Measurements from ENCODE around the gene ATOH8. TPM values are rescaled to one million over a fixed set of nuclear protein-coding genes. Genes with fewer than 3 reads are reported as not detected.
A peak's percentile ranks its signal among the peaks of the same experiment; 100 is the strongest.

The ATOH8 gene
- total and polyA plus RNA-seq, 5 donors = 35.7 to 57.8 (median 52.6) TPM

DNA sequence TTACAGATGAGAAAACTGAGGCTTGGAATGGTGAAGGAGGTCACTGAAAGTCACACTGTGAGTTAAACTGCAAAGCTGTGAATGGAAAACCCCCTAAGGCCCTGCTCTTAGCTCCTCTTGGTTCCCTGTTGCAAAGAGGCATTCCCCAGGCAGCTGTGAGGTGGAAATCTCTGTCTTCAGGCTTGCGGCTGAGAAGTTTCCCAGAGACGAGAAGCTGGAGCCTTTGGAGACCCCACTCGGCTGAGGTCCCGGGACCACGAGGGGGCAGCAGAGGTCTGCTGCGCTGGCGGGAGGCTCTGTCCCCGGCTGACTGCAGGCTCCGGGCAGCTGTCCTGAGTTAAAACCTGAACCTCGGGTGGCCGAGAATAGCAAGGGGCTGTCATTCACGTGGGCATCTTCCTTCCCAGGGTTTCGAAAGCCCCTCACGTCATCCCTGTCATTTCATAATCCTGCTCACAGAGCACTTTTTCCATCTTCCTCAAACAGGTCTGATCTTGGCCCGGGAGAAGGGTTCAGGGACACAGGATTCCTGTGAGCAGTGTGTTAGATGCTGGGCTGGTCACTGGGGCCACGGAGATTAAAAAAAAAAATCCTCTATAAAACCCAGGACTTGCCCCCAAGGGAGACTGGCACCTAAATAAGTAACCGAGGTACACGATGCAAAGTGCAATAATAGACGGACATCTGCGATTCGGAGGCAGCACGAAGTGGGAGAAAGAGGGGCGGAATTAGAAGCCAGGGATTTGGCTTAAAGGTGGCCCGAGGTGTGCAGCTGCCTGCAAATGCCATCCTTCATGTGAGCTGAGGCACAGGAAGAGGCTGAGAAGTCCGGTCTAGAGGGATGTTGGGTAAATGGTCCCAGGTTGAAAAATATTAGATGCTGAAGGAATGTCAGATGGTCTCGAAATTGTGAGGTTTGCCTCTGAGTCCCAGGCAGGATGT, 24.6 kb upstream of the ATOH8 start:
- DNase-seq (peak; percentile 91 to 96 (median 96)), ATAC-seq (peak; percentile 94 to 96)
- Histone ChIP-seq H3K27me3 (ENCODE audit: control insufficient read depth, insufficient read depth) (no peaks in the 10 kb centered on the region), H3K4me1 (ENCODE audit: control insufficient read depth, insufficient read depth, low read length) (no peaks in the 10 kb centered on the region), H3K4me3 (ENCODE audit: low read length) (no peak overlapping the region), H3K27ac (ENCODE audit: low read length) (no peak overlapping the region), H3K9me3 (ENCODE audit: control insufficient read depth, low read length) (no peaks in the 10 kb centered on the region)
- WGBS = 37% methylated on average over 26 of the region's 26 CpGs
- intact Hi-C loops (cut with DNase I) = loop anchor here (2.0 to 10.0 kb wide), 3 partner anchors 83 to 346 kb away; no protein-coding TSS in a partner anchor

DNA sequence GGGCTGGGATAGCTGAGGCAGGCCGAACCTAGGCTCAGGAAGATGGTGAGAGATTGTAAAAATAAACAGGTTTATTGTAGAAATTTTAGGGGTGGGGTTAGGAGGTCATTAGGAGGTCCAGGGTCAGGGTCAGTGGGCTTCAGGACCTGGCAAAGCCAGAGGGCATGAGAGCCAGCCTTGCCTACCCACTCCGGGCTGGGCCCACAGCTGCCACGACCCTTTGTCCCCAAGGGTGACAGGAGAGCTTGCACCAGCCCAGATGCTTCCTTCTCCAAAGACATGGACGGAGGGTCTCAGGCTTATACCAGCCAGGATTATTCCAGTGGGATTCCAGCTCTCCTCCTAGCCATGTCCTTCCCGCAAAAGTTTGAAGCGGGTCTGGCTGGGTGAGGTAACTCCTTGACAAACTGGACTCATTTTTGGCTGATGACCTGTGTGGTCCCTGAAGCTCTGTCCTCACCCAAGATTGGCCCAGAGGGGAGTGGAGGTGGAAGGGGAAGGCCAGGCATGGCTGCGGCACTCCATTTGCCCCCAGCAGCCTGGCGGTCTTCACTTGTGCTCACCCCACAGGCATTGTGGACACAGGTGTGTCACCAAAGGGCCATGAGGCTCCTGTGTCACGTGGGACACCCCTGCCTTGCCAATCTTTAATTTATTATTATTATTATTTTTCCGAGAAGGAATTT, 23.8 kb upstream of the ATOH8 start:
- Histone ChIP-seq H3K4me3 (ENCODE audit: low read length) (no peak overlapping the region), H3K27ac (ENCODE audit: low read length) (no peak overlapping the region), H3K27me3 (ENCODE audit: control insufficient read depth, insufficient read depth) (no peaks in the 10 kb centered on the region), H3K9me3 (ENCODE audit: control insufficient read depth, low read length) (no peaks in the 10 kb centered on the region), H3K4me1 (ENCODE audit: control insufficient read depth, insufficient read depth, low read length) (no peaks in the 10 kb centered on the region)
- 94% methylated on average over 10 of the region's 10 CpGs for WGBS
- DNase-seq (no peak), ATAC-seq (no peak)
- intact Hi-C loops (cut with DNase I) = loop anchor here (2.0 to 10.0 kb wide), 4 partner anchors 67 to 345 kb away; no protein-coding TSS in a partner anchor

DNA sequence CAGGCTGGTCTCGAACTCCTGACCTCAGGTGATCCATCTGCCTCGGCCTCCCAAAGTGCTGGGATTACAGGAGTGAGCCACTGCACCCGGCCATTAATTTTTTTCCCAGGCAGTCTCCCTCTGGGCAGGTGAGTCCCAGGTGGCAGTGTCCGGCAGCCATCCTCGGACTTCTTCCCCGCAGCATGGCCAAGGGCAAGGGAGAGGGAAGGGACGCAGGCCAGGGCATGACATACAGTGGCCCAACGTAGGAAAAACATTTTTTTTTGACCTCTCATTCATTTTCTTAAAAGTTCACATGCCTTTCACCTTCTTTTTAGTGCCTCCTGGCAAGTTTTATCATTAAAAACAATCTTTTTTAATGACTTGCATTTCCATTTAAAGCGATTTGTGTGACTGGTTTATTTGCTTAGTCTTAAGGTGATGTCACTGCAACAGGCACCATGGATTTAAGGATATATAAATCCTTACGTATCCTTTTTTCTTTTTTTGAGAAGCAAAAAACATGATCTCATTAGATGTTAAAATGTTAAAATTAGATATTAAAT, 23.0 kb upstream of the ATOH8 start:
- intact Hi-C loops (cut with DNase I) = loop anchor here in 1 of 4 donors (5.0 kb wide), 2 partner anchors 67 to 82 kb away; no protein-coding TSS in a partner anchor
- ATAC-seq (no peak), DNase-seq (no peak)
- no peaks in the 10 kb centered on the region for H3K9me3 ChIP-seq (ENCODE audit: control insufficient read depth, low read length)
- no peaks in the 10 kb centered on the region for H3K4me1 ChIP-seq (ENCODE audit: control insufficient read depth, insufficient read depth, low read length)
- no peaks in the 10 kb centered on the region for H3K27me3 ChIP-seq (ENCODE audit: control insufficient read depth, insufficient read depth)
- H3K27ac ChIP-seq (ENCODE audit: low read length) = no peak overlapping the region
- WGBS = 92% methylated on average over 10 of the region's 10 CpGs
- H3K4me3 ChIP-seq (ENCODE audit: low read length) = no peak overlapping the region

DNA sequence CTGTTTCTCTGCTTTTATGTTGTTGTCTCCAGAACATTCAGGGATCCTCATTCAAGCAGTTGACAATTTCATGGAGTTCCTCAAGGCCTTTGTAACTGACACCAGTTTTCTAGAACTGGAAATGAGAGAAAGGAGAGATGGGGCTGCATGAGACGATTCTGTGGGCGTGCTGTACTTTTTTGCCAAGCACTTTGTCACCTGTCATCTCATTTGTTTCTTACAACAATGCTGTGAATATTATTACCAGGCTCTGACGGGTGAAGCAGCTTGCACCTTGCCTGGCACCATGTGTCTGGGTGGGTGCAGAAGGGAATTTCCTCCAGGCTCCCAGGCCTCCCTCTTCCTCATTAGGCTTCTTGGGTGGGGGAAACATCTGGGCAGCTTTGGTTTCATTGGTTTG, 22.2 kb upstream of the ATOH8 start:
- H3K4me1 ChIP-seq (ENCODE audit: control insufficient read depth, insufficient read depth, low read length) = no peaks in the 10 kb centered on the region
- 76% methylated on average over 3 of the region's 3 CpGs for WGBS
- no peaks in the 10 kb centered on the region for H3K27me3 ChIP-seq (ENCODE audit: control insufficient read depth, insufficient read depth)
- H3K27ac ChIP-seq (ENCODE audit: low read length) = no peak overlapping the region
- H3K9me3 ChIP-seq (ENCODE audit: control insufficient read depth, low read length) = no peaks in the 10 kb centered on the region
- ATAC-seq = no peak
- intact Hi-C loops (cut with DNase I) = loop anchor here in 1 of 4 donors (5.0 kb wide), 2 partner anchors 66 to 81 kb away; no protein-coding TSS in a partner anchor
- no peak for DNase-seq
- H3K4me3 ChIP-seq (ENCODE audit: low read length) = no peak overlapping the region

DNA sequence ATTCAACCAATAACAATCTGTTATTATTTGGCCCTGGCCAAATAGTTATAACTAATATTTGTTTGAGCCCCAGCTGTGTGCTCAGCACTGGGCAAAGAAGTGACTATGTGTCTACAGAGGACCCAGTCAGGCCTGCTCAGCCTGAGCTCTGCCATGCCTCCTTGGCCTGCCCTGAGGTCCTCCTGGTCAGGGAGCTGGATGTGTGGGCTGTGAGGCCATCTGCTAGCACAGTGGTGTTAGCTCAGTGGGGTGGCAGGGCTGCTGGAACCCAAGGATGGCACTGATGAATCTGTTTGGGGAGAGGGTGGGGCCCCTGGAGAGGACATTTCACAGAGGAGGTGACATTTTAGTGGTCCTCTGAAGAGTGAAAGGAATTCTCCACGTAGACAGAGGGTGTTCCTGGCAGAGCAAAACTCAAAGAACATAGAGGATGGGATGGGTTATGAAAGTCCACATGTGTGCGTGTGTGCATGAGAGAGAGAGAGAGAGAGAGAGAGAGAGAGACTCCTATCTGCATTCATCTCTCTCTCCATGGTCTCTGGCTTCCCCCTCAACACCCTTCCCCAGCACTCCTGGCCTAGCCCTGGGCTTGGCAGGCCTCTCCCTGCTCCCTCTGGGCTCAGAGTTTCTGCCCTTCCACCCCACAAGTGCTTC, 21.2 kb upstream of the ATOH8 start:
- intact Hi-C loops (cut with DNase I) = loop anchor here in 1 of 4 donors (5.0 kb wide), 2 partner anchors 65 to 80 kb away; no protein-coding TSS in a partner anchor
- no peak overlapping the region for H3K27ac ChIP-seq (ENCODE audit: low read length)

DNA sequence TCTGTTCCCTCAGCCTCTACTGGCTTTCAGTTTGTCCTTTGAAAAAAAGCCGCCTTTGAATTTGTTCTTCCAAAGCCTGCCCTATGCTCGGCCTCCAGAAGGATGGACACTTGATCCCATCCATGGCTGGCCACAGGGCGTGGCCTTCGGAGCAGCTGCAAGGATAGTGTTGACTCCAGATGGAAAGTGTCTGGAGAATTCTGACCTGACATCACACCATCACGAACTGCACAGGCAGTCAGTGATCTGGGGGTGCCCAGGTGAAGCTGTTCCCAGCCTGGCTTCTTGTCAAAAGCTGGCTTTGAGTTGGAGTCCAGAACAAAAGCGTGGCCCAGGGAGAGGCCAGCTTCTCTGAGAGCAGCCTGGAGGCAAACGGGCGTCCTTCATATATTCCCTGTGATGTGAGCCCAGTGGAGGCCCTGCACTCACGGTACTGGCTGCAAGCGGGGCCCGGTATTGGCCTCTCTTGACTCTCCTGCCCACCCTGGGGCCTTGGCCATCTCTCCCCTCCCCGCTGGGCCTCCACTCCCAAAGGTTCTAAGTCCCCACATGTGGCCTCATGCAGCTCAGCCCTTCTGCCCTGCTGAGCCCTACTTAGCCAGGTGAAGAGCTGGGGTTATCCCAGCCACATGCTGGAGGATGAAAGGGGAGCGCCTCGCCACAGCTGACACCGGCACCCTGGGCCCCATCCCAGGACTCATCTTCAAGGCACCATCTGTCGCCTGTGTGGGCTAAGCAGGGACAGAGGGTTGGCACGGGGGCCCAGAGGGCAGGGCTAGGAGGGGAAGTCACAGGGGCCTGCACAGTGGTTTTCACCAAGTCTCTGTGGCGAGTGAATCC, 20.4 kb upstream of the ATOH8 start:
- Histone ChIP-seq H3K27ac (ENCODE audit: low read length) (no peak overlapping the region), H3K9me3 (ENCODE audit: control insufficient read depth, low read length) (no peaks in the 10 kb centered on the region), H3K4me3 (ENCODE audit: low read length) (no peak overlapping the region), H3K27me3 (ENCODE audit: control insufficient read depth, insufficient read depth) (no peaks in the 10 kb centered on the region), H3K4me1 (ENCODE audit: control insufficient read depth, insufficient read depth, low read length) (peaks cover 2% of the 10 kb centered on the region)
- no peak for ATAC-seq
- intact Hi-C loops (cut with DNase I) = loop anchor here in 1 of 4 donors (5.0 kb wide), 2 partner anchors 64 to 79 kb away; no protein-coding TSS in a partner anchor
- WGBS = 87% methylated on average over 18 of the region's 18 CpGs
- no peak for DNase-seq

More for the DNA sequence above, 21.2 kb upstream of the ATOH8 start:
- Histone ChIP-seq H3K4me3 (ENCODE audit: low read length) (no peak overlapping the region), H3K27me3 (ENCODE audit: control insufficient read depth, insufficient read depth) (no peaks in the 10 kb centered on the region), H3K4me1 (ENCODE audit: control insufficient read depth, insufficient read depth, low read length) (no peaks in the 10 kb centered on the region), H3K9me3 (ENCODE audit: control insufficient read depth, low read length) (no peaks in the 10 kb centered on the region)
- DNase-seq (no peak), ATAC-seq (no peak)
- WGBS = 75% methylated on average over 2 of the region's 2 CpGs

DNA sequence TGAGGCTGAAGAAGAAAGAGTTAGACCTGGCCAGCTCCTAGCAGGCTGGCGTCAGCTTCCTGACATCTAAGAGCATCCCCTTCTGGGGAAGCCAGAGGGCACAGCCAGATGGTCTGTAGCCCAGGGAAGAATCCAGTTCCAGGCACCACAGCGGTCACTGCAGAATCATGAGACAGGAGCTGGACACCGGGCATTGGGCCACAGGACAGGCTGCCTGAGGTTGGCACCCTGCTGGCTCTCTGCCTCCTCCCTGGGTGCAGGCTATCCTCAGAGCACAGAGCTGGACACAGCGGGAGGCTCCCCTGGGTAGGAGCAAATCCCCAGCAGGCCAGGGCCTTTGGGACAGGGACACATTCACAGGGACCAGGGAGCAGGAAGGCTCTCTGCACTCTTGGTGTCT, 19.8 kb upstream of the ATOH8 start:
- ATAC-seq = peak in 1 of 2 donors; percentile 2
- peaks cover 2% of the 10 kb centered on the region for H3K4me1 ChIP-seq (ENCODE audit: control insufficient read depth, insufficient read depth, low read length)

DNA sequence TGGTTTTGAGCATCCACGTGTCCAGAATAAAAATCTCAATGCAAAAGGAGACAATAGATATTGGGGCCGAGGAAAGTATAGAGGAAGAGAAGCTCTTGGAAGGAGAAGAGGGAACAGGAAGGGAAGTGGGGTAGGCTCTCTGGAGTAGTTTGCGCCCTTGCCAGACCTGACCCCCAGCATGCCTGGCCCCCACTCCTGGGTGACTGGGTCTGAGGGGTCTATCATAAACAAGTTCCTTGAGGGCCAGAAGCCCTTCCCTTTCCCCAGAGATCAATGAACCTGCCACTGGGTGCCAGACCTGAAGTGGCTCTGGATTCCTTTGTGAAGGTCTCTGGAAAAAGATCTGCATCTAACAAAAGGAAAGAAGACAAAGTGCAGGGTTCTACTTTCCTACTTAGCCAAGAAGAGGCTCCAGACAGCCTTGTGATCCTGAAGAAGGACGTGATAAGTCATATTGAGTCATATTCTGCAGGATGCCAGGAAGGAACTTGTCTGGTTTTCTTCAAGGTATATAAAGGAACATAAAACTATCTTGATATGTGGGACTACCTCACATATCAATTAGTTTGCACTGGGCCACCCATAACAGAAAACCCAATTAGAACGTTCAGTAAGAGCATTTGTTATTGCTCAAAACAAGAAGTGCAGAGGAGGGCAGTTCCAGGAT, 18.7 kb upstream of the ATOH8 start:
- H3K4me3 ChIP-seq (ENCODE audit: low read length) = no peak overlapping the region
- DNase-seq (no peak), ATAC-seq (no peak)
- WGBS = 80% methylated on average over 5 of the region's 5 CpGs
- H3K27me3 ChIP-seq (ENCODE audit: control insufficient read depth, insufficient read depth) = no peaks in the 10 kb centered on the region
- intact Hi-C loops (cut with DNase I) = loop anchor here in 1 of 4 donors (5.0 kb wide), 2 partner anchors 62 to 77 kb away; no protein-coding TSS in a partner anchor
- peaks cover 2% of the 10 kb centered on the region for H3K4me1 ChIP-seq (ENCODE audit: control insufficient read depth, insufficient read depth, low read length)
- no peak overlapping the region for H3K27ac ChIP-seq (ENCODE audit: low read length)
- H3K9me3 ChIP-seq (ENCODE audit: control insufficient read depth, low read length) = no peaks in the 10 kb centered on the region

More for the DNA sequence above, 19.8 kb upstream of the ATOH8 start:
- intact Hi-C loops (cut with DNase I) = loop anchor here in 1 of 4 donors (5.0 kb wide), 2 partner anchors 63 to 78 kb away; no protein-coding TSS in a partner anchor
- Histone ChIP-seq H3K9me3 (ENCODE audit: control insufficient read depth, low read length) (no peaks in the 10 kb centered on the region), H3K4me3 (ENCODE audit: low read length) (no peak overlapping the region), H3K27ac (ENCODE audit: low read length) (no peak overlapping the region), H3K27me3 (ENCODE audit: control insufficient read depth, insufficient read depth) (no peaks in the 10 kb centered on the region)
- WGBS = 85% methylated on average over 4 of the region's 4 CpGs
- peak in 1 of 3 donors; percentile 64 for DNase-seq

DNA sequence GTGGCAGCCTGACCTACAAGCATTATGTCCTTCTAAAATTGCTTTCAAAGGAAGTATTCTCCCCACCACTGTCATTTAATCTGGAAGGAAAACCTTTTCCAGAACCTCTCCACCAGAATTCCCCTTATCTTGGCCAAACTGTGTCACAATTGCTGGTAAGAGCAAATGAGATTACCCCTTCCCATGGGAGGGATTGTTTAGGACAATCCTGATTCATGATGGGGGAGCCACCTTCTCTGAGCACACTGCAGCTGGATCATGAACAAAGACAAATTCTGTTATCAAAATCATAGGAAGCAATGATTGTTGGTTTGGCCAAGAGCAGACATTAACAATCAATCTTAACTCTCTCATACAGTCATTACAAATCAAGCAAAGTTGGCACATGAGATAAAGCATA, 18.1 kb upstream of the ATOH8 start:
- Histone ChIP-seq H3K4me3 (ENCODE audit: low read length) (no peak overlapping the region), H3K27ac (ENCODE audit: low read length) (no peak overlapping the region), H3K4me1 (ENCODE audit: control insufficient read depth, insufficient read depth, low read length) (peaks cover 2% of the 10 kb centered on the region), H3K9me3 (ENCODE audit: control insufficient read depth, low read length) (no peaks in the 10 kb centered on the region), H3K27me3 (ENCODE audit: control insufficient read depth, insufficient read depth) (no peaks in the 10 kb centered on the region)
- DNase-seq (no peak), ATAC-seq (no peak)
- intact Hi-C loops (cut with DNase I) = no loop called here
